Mesenchymal stem cell (in vitro differentiated cells and primary cell): Measurements from ENCODE around the gene ARID3A.

ENCODE experiments used
- DNase-seq: peaks from one replicate; pipeline ENCODE4 v3.0.0-alpha.2; 2013
- H2AFZ ChIP-seq: one replicate; pipeline ENCODE4 v1.6.1; 2013; ENCODE audit warnings: low read depth, mild to moderate bottlenecking, control low read depth, inconsistent platforms, low read length, moderate library complexity
- H2AK5ac ChIP-seq: 2 replicates; pipeline ENCODE4 v1.6.1; 2013; ENCODE audit warnings: low read length, moderate library complexity, mild to moderate bottlenecking, inconsistent platforms; ENCODE audit not compliant: severe bottlenecking
- H2BK120ac ChIP-seq: one replicate; pipeline ENCODE4 v1.6.1; 2013; ENCODE audit warnings: low read depth, mild to moderate bottlenecking, inconsistent platforms, low read length, moderate library complexity
- H2BK12ac ChIP-seq, 2 experiments: one replicate each; pipeline ENCODE4 v1.6.1; 2013; ENCODE audit warnings: inconsistent platforms in 2 of 2, low read length in 2 of 2, mild to moderate bottlenecking in 2 of 2, moderate library complexity in 2 of 2, control low read depth in 1 of 2
- H2BK15ac ChIP-seq: one replicate; pipeline ENCODE4 v1.6.1; 2013; ENCODE audit warnings: mild to moderate bottlenecking, low read depth, inconsistent platforms; ENCODE audit not compliant: poor library complexity, severe bottlenecking
- H2BK5ac ChIP-seq: 2 replicates; pipeline ENCODE4 v1.6.1; 2013; ENCODE audit warnings: low read depth, mild to moderate bottlenecking, low read length, control low read depth, inconsistent platforms; ENCODE audit not compliant: poor library complexity, severe bottlenecking
- H3K14ac ChIP-seq, 2 experiments: one replicate each; pipeline ENCODE4 v1.6.1; 2013; ENCODE audit warnings: inconsistent platforms in 2 of 2, low read length in 2 of 2, control low read depth in 1 of 2, mild to moderate bottlenecking in 1 of 2, moderate library complexity in 1 of 2
- H3K18ac ChIP-seq, 2 experiments: one replicate each; pipeline ENCODE4 v1.6.1; 2013; ENCODE audit warnings: inconsistent platforms in 2 of 2, low read length in 2 of 2, control low read depth in 1 of 2, low read depth in 1 of 2, mild to moderate bottlenecking in 1 of 2
- H3K23ac ChIP-seq, 2 experiments: one replicate each; pipeline ENCODE4 v1.6.1; 2013; ENCODE audit warnings: inconsistent platforms in 2 of 2, low read length in 2 of 2, mild to moderate bottlenecking in 2 of 2, moderate library complexity in 2 of 2, control low read depth in 1 of 2
- H3K27ac ChIP-seq: 2 replicates; pipeline ENCODE4 v1.5.1; 2013; ENCODE audit warnings: mild to moderate bottlenecking, moderate library complexity, low read length, control low read depth, inconsistent platforms; ENCODE audit not compliant: poor library complexity, severe bottlenecking
- H3K27me3 ChIP-seq, 2 experiments: 2 replicates each; pipeline versions ENCODE4 v1.6.1 to v1.7.0; 2013; ENCODE audit warnings: low read length in 2 of 2, mild to moderate bottlenecking in 2 of 2, moderate library complexity in 2 of 2, control low read depth in 1 of 2, inconsistent platforms in 1 of 2; ENCODE audit not compliant: control insufficient read depth in 1 of 2, insufficient read depth in 1 of 2
- H3K36me3 ChIP-seq, 2 experiments: 2 replicates each; pipeline versions ENCODE4 v1.6.1 to v1.7.0; 2013; ENCODE audit warnings: low read length in 2 of 2, control low read depth in 1 of 2, inconsistent platforms in 1 of 2, low read depth in 1 of 2, mild to moderate bottlenecking in 1 of 2; ENCODE audit not compliant: insufficient read depth in 2 of 2, control insufficient read depth in 1 of 2
- H3K4ac ChIP-seq, 2 experiments: one replicate each; pipeline ENCODE4 v1.6.1; 2013; ENCODE audit warnings: inconsistent platforms in 2 of 2, low read length in 2 of 2, mild to moderate bottlenecking in 2 of 2, moderate library complexity in 2 of 2, control low read depth in 1 of 2, low read depth in 1 of 2
- H3K4me1 ChIP-seq: 2 replicates; pipeline ENCODE4 v1.6.1; 2013; ENCODE audit warnings: low read depth, low read length, control low read depth; ENCODE audit not compliant: control insufficient read depth, insufficient read depth
- H3K4me2 ChIP-seq: 2 replicates; pipeline ENCODE4 v1.6.1; 2013; ENCODE audit warnings: low read length, mild to moderate bottlenecking, inconsistent platforms; ENCODE audit not compliant: poor library complexity, severe bottlenecking
- H3K4me3 ChIP-seq, 2 experiments: 2 replicates each; pipeline versions ENCODE4 v1.5.1 to v1.7.0; 2013; ENCODE audit warnings: low read length in 2 of 2, mild to moderate bottlenecking in 2 of 2, control low read depth in 1 of 2, low read depth in 1 of 2; ENCODE audit not compliant: insufficient read depth in 1 of 2
- H3K79me1 ChIP-seq: replicated peaks from 2 replicates; pipeline ENCODE4 v1.6.1; 2013; ENCODE audit warnings: mild to moderate bottlenecking, control low read depth, low read length, inconsistent platforms; ENCODE audit not compliant: poor library complexity, severe bottlenecking
- H3K9ac ChIP-seq: 2 replicates; pipeline ENCODE4 v1.7.0; 2013; ENCODE audit warnings: mild to moderate bottlenecking, low read length, moderate library complexity
- H3K9me3 ChIP-seq: 2 replicates; pipeline ENCODE4 v1.7.0; 2013; ENCODE audit warnings: mild to moderate bottlenecking, low read length; ENCODE audit not compliant: control insufficient read depth
- H4K8ac ChIP-seq: one replicate; pipeline ENCODE4 v1.6.1; 2013; ENCODE audit warnings: inconsistent platforms, mild to moderate bottlenecking, low read length, moderate library complexity
- H4K91ac ChIP-seq: one replicate; pipeline ENCODE4 v1.6.1; 2013; ENCODE audit warnings: mild to moderate bottlenecking, low read length, inconsistent platforms
- WGBS: methylation state at CpG from one replicate; pipeline ENCODE4 v1.1.7; 2013; ENCODE audit warnings: mixed read lengths; 5-methylcytosine and 5-hydroxymethylcytosine counted together

ARID3A gene

GRCh38 chr19:925087-925525, 729 bp upstream of the ARID3A start:
- H2BK120ac ChIP-seq = peak overlapping the region; percentile 99
- H3K14ac ChIP-seq = peak overlapping the region in 1 of 2 experiments; percentile 35
- peak overlapping the region; percentile 85 to 90 for H3K4me3 ChIP-seq
- H3K4me2 ChIP-seq = peak overlapping the region; percentile 80
- H3K4me1 ChIP-seq = peaks cover 30% of the 10 kb centered on the region
- no peaks in the 10 kb centered on the region for H3K9me3 ChIP-seq
- peak overlapping the region; percentile 44 for H2AFZ ChIP-seq
- H2BK12ac ChIP-seq = peak overlapping the region in 1 of 2 experiments; percentile 71
- peak overlapping the region in 1 of 2 experiments; percentile 5 for H3K23ac ChIP-seq
- peak overlapping the region; percentile 50 to 52 for H3K18ac ChIP-seq
- H4K91ac ChIP-seq = peak overlapping the region; percentile 90
- peak overlapping the region; percentile 92 for H2BK15ac ChIP-seq
- peaks cover 5 to 17% of the 10 kb centered on the region in 2 experiments for H3K36me3 ChIP-seq
- peak overlapping the region; percentile 78 for H3K27ac ChIP-seq
- peaks cover 5% of the 10 kb centered on the region for H3K79me1 ChIP-seq
- peaks cover 12 to 13% of the 10 kb centered on the region in 2 experiments for H3K27me3 ChIP-seq
- peak; percentile 66 for DNase-seq
- under 1% methylated on average over 39 of the region's 39 CpGs for WGBS
- H2BK5ac ChIP-seq = peak overlapping the region; percentile 93
- H2AK5ac ChIP-seq = no peak overlapping the region
- H4K8ac ChIP-seq = peak overlapping the region; percentile 87
- H3K4ac ChIP-seq = peak overlapping the region; percentile 81 to 91
- peak overlapping the region; percentile 92 for H3K9ac ChIP-seq

- Histone ChIP-seq H2BK12ac (no peak overlapping the region), H4K91ac (peak overlapping the region; percentile 92), H3K9me3 (no peaks in the 10 kb centered on the region), H3K36me3 (peaks cover 13 to 26% of the 10 kb centered on the region in 2 experiments), H2AFZ (no peak overlapping the region), H4K8ac (peak overlapping the region; percentile 75), H3K4ac (peak overlapping the region; percentile 85 to 89), H2BK5ac (peak overlapping the region; percentile 91), H3K27me3 (peaks cover 2% of the 10 kb centered on the region in 2 experiments), H3K4me2 (peak overlapping the region; percentile 2), H2AK5ac (peak overlapping the region; percentile 29), H3K4me3 (peak overlapping the region; percentile 84 to 85), H3K9ac (peak overlapping the region; percentile 92), H3K14ac (peak overlapping the region; percentile 73 to 82), H3K79me1 (peaks cover 5% of the 10 kb centered on the region), H3K18ac (peak overlapping the region; percentile 90 to 94), H3K27ac (peak overlapping the region; percentile 79), H2BK120ac (peak overlapping the region; percentile 99), H3K4me1 (peaks cover 27% of the 10 kb centered on the region), H2BK15ac (peak overlapping the region; percentile 98), H3K23ac (peak overlapping the region in 1 of 2 experiments; percentile 5)
- WGBS = 0% methylated on average over 15 of the region's 21 CpGs
- DNase-seq = no peak
Measured at GRCh38 chr19:926323-926588, 421 bp downstream of the ARID3A start.

DNA sequence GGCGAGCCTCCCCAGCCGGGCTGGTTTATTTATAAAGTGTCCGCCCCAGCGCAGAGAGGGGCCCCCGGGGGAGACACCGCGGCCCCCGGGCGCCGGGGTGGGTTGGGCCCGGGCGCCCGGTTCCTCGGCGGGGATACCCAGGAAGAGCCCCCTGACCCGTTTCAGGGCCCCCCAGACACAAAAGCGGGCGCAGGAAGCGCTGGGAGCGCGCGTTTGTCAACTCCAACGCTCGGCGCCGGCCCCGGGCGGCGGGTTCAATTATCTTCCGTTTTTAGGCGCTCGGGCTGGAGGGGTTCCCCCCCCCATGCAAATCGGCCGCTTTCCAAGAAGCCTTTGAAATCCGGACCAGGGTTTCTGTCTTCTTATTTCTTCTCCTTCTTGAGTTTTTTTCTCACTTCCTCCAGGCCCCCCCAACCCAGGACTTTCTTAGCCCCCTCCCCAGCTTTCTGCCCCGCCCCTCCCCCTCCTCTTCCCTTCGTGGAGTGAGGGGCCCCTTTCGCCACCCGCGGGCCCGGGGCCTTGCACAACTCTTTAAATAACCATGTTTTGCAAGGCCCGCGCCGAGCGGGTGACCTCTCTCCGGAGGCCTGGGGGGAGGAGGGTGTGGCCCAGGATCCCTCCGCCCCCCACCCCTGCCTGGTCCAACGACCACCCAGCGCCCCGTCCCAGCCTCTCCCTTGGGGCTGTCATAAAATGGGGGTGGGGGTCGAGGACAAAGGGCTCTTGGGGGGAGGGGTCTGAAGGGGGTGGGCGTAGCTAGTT, 935 bp downstream of the ARID3A start:
- under 1% methylated on average over 41 of the region's 52 CpGs for WGBS
- Histone ChIP-seq H3K14ac (peak overlapping the region in 1 of 2 experiments; percentile 87), H3K4me1 (peaks cover 28% of the 10 kb centered on the region), H2BK15ac (peak overlapping the region; percentile 98), H2BK12ac (peak overlapping the region in 1 of 2 experiments; percentile 71), H3K4me3 (peak overlapping the region; percentile 84 to 85), H3K9ac (peak overlapping the region; percentile 92), H3K23ac (no peak overlapping the region), H3K18ac (peak overlapping the region; percentile 94 to 96), H3K27me3 (no peaks in the 10 kb centered on the region), H2BK120ac (peak overlapping the region; percentile 99), H4K91ac (peak overlapping the region; percentile 86), H3K36me3 (peaks cover 16 to 31% of the 10 kb centered on the region in 2 experiments), H2AFZ (no peak overlapping the region), H2BK5ac (peak overlapping the region; percentile 91), H2AK5ac (no peak overlapping the region), H3K4ac (peak overlapping the region; percentile 85 to 89), H3K27ac (peak overlapping the region; percentile 79), H3K9me3 (no peaks in the 10 kb centered on the region), H3K4me2 (peak overlapping the region; percentile 79), H4K8ac (peak overlapping the region; percentile 92), H3K79me1 (peaks cover 5% of the 10 kb centered on the region)
- DNase-seq = peak; percentile 71

DNA sequence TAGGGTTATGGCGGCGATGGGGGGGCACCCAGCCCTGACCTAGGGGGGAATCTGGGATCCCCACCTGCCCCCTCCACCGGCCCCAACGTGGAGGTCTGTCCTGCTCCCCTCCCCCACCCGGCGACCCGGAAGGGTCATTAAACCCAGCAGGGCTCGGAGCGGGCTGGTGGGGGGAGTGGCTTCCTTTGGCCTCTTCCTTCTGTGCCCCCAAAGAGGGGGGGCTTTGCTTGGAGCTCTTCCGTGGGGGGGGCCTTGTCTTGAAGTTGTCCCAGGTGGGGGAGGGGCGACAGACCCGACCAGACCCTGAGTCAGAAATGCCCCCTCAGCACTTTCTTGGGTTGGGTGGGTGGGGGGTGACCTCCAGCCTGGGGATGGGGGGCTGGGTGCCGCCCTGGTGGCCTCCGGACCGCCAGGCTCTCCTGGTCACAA, 1.5 kb downstream of the ARID3A start:
- peak overlapping the region; percentile 84 to 85 for H3K4me3 ChIP-seq
- H3K9ac ChIP-seq = peak overlapping the region; percentile 92
- peak overlapping the region; percentile 51 for H2BK5ac ChIP-seq
- peak overlapping the region; percentile 62 to 83 for H3K4ac ChIP-seq
- no peak overlapping the region for H2AFZ ChIP-seq
- H3K4me2 ChIP-seq = peak overlapping the region; percentile 79
- no peak overlapping the region for H2BK15ac ChIP-seq
- 0% methylated on average over 6 of the region's 15 CpGs for WGBS
- H4K8ac ChIP-seq = peak overlapping the region; percentile 81
- H3K27me3 ChIP-seq = no peaks in the 10 kb centered on the region
- H3K18ac ChIP-seq = peak overlapping the region; percentile 90 to 96
- H2BK12ac ChIP-seq = peak overlapping the region; percentile 9 to 91
- H3K79me1 ChIP-seq = peaks cover 5% of the 10 kb centered on the region
- H2BK120ac ChIP-seq = peak overlapping the region; percentile 99
- H2AK5ac ChIP-seq = peak overlapping the region; percentile 53
- peak overlapping the region in 1 of 2 experiments; percentile 86 for H3K23ac ChIP-seq
- H3K27ac ChIP-seq = peak overlapping the region; percentile 79
- peak overlapping the region; percentile 48 for H4K91ac ChIP-seq
- DNase-seq = peak; percentile 41
- peaks cover 34% of the 10 kb centered on the region for H3K4me1 ChIP-seq
- H3K14ac ChIP-seq = peak overlapping the region; percentile 73 to 87
- no peaks in the 10 kb centered on the region for H3K9me3 ChIP-seq
- peaks cover 22 to 37% of the 10 kb centered on the region in 2 experiments for H3K36me3 ChIP-seq
